Endothelial cell of umbilical vein (primary cell): ENCODE measurements around the gene COQ4.

Experiments
- CTCF ChIP-seq, 2 donors: IDR thresholded peaks; 1 replicate in 1 of 2; 2 replicates in 1 of 2; pipeline ENCODE4 v1.5.1; 2011; ENCODE audit warnings: low read length in 2 of 2, mild to moderate bottlenecking in 2 of 2, moderate library complexity in 2 of 2, control low read depth in 1 of 2, inconsistent platforms in 1 of 2, low read depth in 1 of 2; ENCODE audit not compliant: insufficient read depth in 1 of 2; ENCODE audit errors: extremely low read depth in 1 of 2
- EZH2 ChIP-seq: IDR thresholded peaks from 2 replicates; pipeline ENCODE4 v1.6.1; 2012; ENCODE audit warnings: borderline replicate concordance, low read depth, mild to moderate bottlenecking, moderate library complexity, low read length, inconsistent platforms; ENCODE audit not compliant: severe bottlenecking
- FOS ChIP-seq: IDR thresholded peaks from 2 replicates; pipeline ENCODE4 v1.6.1; 2011; ENCODE audit warnings: mild to moderate bottlenecking, low read length, moderate library complexity, borderline replicate concordance; ENCODE audit not compliant: insufficient read depth
- GATA2 ChIP-seq: IDR thresholded peaks from 2 replicates; pipeline ENCODE4 v1.7.0; 2011; ENCODE audit warnings: low read depth, mild to moderate bottlenecking, moderate library complexity, mixed read lengths, low read length; ENCODE audit not compliant: insufficient read length, insufficient read depth
- JUN ChIP-seq: IDR thresholded peaks from 2 replicates; pipeline ENCODE4 v1.6.1; 2011; ENCODE audit warnings: borderline replicate concordance, low read depth; ENCODE audit not compliant: insufficient read length, insufficient read depth
- MAX ChIP-seq: IDR thresholded peaks from 2 replicates; pipeline ENCODE4 v1.6.1; 2011; ENCODE audit not compliant: insufficient read depth, insufficient read length
- MYC ChIP-seq: IDR thresholded peaks from one replicate; pipeline ENCODE4 v1.6.1; 2011; ENCODE audit warnings: mild to moderate bottlenecking, low read depth, low read length
- POLR2A ChIP-seq: IDR thresholded peaks from 2 replicates; pipeline ENCODE4 v1.6.1; 2012; ENCODE audit warnings: low read depth, mild to moderate bottlenecking, control low read depth, low read length
- POLR2AphosphoS5 ChIP-seq: IDR thresholded peaks from 2 replicates; pipeline ENCODE4 v1.6.1; 2012; ENCODE audit warnings: low read depth, mild to moderate bottlenecking, control low read depth, low read length, moderate library complexity; ENCODE audit not compliant: insufficient read depth

- no peak for TF ChIP-seq POLR2AphosphoS5
- no peak for TF ChIP-seq CTCF (IDR thresholded peaks at IDR 0.05; ENCODE audit: extremely low read depth in 1 of 2, insufficient read depth in 1 of 2, low read depth in 1 of 2, low read length in 2 of 2)
- no peak for TF ChIP-seq POLR2A
- no peak for TF ChIP-seq JUN
- TF ChIP-seq EZH2, result no peak
- TF ChIP-seq GATA2, result no peak
- no peak for TF ChIP-seq FOS
- no peak for TF ChIP-seq MAX
- no peak for TF ChIP-seq MYC
These were observed 21.2 kb downstream of the COQ4 start for GRCh38 chr9:128343855-128344254.
